Nasal cavity respiratory epithelium epithelial cell of viscerocranial mucosa (primary cell): ENCODE data around the gene HIPK1. TPM values are rescaled to one million over a fixed set of nuclear protein-coding genes. Genes with fewer than 3 reads are reported as not detected.

Experiments used
- total RNA-seq: library from RNA; depleted of rRNA; stranded (reverse); fragments of >200 nt; gene quantifications from 2 replicates; pipeline ENCODE4 v1.2.3, GENCODE V29; 2014

HIPK1 gene
- 30.8 and 44.9 TPM in 2 replicates for total RNA-seq

DNA sequence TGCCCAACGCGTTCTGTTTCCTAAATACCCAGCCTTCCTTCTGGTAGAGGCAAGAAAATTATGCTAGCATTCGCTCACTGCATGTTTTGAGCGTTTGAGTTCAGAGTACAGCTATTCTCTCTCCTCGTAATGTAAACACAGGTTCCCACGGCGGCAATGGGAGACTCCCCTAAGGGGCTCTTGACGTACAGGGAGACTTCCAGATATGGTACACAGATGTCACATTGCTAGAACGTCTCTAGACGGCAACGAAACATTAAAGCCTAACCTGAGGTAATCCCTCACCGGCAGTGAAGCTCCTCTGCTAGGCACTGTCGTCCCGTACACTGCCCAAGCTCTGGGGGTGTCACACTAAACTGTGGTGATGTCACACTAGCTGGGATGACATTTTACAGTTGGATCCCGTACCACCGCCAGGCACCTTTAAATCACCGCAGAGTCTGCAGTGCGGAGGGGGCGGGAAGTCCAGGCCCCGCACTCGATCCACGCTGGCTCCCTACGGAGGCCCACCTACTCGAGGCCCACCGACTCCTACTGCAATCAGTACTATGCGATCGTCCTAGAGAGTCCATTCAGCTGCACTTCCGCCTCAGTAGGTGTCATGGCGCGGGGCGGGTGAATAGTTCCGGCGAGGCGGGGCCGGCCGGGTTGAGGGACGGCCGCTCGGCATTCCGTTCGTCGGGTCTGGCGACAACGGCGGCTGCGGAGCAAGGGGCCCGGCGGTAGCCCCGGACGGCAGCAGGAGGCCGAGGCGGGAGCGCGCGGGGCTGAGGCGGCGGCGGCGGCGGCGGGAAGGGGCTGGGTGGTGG is at the start of gene HIPK1:
HIPK1 (plus strand) TSS at position 384 of the 809 bp plus-strand sequence.

GRCh38 chr1:113887402-113888175 is 41.5 kb upstream of the HIPK1 start, which contains the start of gene BCL2L15:
BCL2L15 (minus strand) TSS chr1:113887581; CDS start chr1:113887375, 206 bp downstream.

GRCh38 chr1:113904674-113905434 is 24.3 kb upstream of the HIPK1 start, which contains the start of the genes AP4B1 and DCLRE1B:
AP4B1 (minus strand) TSS chr1:113904799; CDS start chr1:113904717, 82 bp downstream.
DCLRE1B (plus strand) TSS chr1:113905326; CDS start chr1:113905587, 261 bp downstream.

DNA sequence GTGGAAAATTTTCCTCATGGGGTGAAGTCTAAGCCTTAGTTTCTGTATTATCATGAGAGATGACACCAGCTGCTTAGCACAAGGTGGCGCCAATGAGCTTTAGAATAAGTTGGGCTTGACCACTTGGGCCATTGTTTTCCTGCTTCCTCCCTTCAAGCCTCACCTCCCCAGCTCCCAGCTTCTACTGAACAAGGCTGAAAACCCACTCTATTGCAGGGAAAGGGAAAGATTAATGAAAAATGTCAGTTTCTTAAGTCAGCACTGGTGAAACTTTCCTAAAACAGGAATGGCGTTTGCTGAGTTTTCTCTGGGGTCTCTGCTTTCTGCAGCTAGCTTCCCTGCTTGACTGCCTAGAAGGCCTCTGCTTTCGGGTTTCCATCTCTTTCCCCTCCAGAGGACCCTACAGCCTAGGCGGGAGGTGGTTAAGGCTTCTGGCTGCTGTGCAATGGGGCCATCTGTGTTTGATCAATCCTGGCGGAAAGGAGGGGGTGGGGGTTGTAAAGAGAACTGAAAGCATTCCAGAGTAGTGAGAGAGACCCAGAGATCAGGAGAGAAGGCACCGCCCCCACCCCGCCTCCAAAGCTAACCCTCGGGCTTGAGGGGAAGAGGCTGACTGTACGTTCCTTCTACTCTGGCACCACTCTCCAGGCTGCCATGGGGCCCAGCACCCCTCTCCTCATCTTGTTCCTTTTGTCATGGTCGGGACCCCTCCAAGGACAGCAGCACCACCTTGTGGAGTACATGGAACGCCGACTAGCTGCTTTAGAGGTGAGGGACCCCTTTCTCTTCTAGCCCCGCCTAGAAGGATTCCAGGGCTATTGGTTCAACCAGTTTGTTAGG is 50.0 kb downstream of the HIPK1 start, which contains the start of gene OLFML3:
OLFML3 (plus strand) TSS at position 612 of the 840 bp plus-strand sequence; CDS start at position 655, 43 bp downstream.

Other genes with a start within 250 kb of the HIPK1 start
- gene PHTF1, start 169.8 kb upstream of the HIPK1 start, total RNA-seq = 7.5 and 9.4 TPM in 2 replicates
- gene RSBN1, start 116.8 kb upstream of the HIPK1 start, total RNA-seq = 12.3 and 18.7 TPM in 2 replicates
- under 0.01 and 0.57 TPM in 2 replicates for gene PTPN22, start 57.6 kb upstream of the HIPK1 start, total RNA-seq
- gene BCL2L15, start 41.7 kb upstream of the HIPK1 start, total RNA-seq = under 0.01 and 2.9 TPM in 2 replicates
- gene AP4B1, start 24.5 kb upstream of the HIPK1 start, total RNA-seq = 4.1 and 9.0 TPM in 2 replicates
- 1.0 and 2.3 TPM in 2 replicates for gene DCLRE1B, start 24.0 kb upstream of the HIPK1 start, total RNA-seq
- under 0.01 and 1.4 TPM in 2 replicates for gene OLFML3, start 50.1 kb downstream of the HIPK1 start, total RNA-seq
- gene SYT6, start 224.5 kb downstream of the HIPK1 start, total RNA-seq = not detected in 2 replicates